Lung (tissue), 12 donors: Measurements from ENCODE around the gene CASP8. TPM values are rescaled to one million over a fixed set of nuclear protein-coding genes. Genes with fewer than 3 reads are reported as not detected.

Experiments used
- ATAC-seq: fragments of 200-7000 bp; cut with Tn5 transposase; one replicate; pipeline ENCODE4 v1.9.1; 2020; ENCODE audit warnings: moderate number of reproducible peaks; ENCODE audit not compliant: insufficient read depth, low FRiP score
- DNase-seq, 3 donors: peaks; one replicate each; pipeline ENCODE4 v3.0.0-alpha.2; 2013 to 2017
- H3K27ac ChIP-seq, 2 donors: one replicate each; pipeline ENCODE4 v1.5.1; 2013; ENCODE audit warnings: mild to moderate bottlenecking in 2 of 2, moderate library complexity in 2 of 2, control low read depth in 1 of 2, inconsistent platforms in 1 of 2, low read depth in 1 of 2, low read length in 1 of 2
- H3K27me3 ChIP-seq, 3 donors: one replicate each; pipeline ENCODE4 v1.5.1; 2013; ENCODE audit warnings: low read length in 2 of 3; ENCODE audit not compliant: control insufficient read depth in 3 of 3, insufficient read depth in 3 of 3
- H3K36me3 ChIP-seq, 4 donors: one replicate each; pipeline ENCODE4 v1.5.1; 2013; ENCODE audit warnings: low read length in 4 of 4, mild to moderate bottlenecking in 1 of 4, moderate library complexity in 1 of 4; ENCODE audit not compliant: control insufficient read depth in 4 of 4, insufficient read depth in 4 of 4
- H3K4me1 ChIP-seq, 5 donors: one replicate each; pipeline ENCODE4 v1.5.1; 2013; ENCODE audit warnings: low read length in 5 of 5, mild to moderate bottlenecking in 2 of 5, moderate library complexity in 1 of 5; ENCODE audit not compliant: control insufficient read depth in 5 of 5, insufficient read depth in 5 of 5
- H3K4me3 ChIP-seq: one replicate; pipeline ENCODE4 v1.5.1; 2013; ENCODE audit warnings: mild to moderate bottlenecking, control low read depth, moderate library complexity
- H3K9ac ChIP-seq, 2 donors: one replicate each; pipeline ENCODE4 v1.5.1; 2013; ENCODE audit warnings: low read length in 2 of 2, control low read depth in 1 of 2; ENCODE audit not compliant: insufficient read depth in 1 of 2
- H3K9me3 ChIP-seq, 4 donors: one replicate each; pipeline ENCODE4 v1.5.1; 2013; ENCODE audit warnings: low read length in 3 of 4, mild to moderate bottlenecking in 1 of 4, moderate library complexity in 1 of 4; ENCODE audit not compliant: control insufficient read depth in 4 of 4, insufficient read depth in 3 of 4
- CTCF ChIP-seq: IDR thresholded peaks from 2 replicates; pipeline ENCODE4 v1.5.1; 2012; ENCODE audit warnings: mild to moderate bottlenecking; ENCODE audit errors: control extremely low read depth, extremely low read depth
- WGBS, 2 donors: extraction: QIAGEN DNeasy Blood & Tissue Kit; methylation state at CpG; one replicate each; pipeline ENCODE4 v1.1.7; 2013; 5-methylcytosine and 5-hydroxymethylcytosine counted together
- polyA plus RNA-seq, 2 donors: library from polyadenylated mRNA; stranded (reverse); fragments of 200-250 nt; gene quantifications; one replicate each; pipeline ENCODE4 v1.2.1, GENCODE V29; 2013
- total RNA-seq, 2 donors: library from RNA; depleted of rRNA in 1 of 2; stranded (reverse); fragments of >200 nt in 1 of 2; gene quantifications; one replicate each; pipeline ENCODE4 v1.2.1, GENCODE V29; 2014 to 2021
- donor health status: control.
- donor health status: control.
- donor health status: Bipolar disorder and iron deficiency.
- donor health status: healthy.
- donor health status: DM: yes; HTN: yes; CAD: no.

Gene CASP8
- total and polyA plus RNA-seq, 4 donors = 18.2 to 32.3 (median 23.5) TPM

- DNase-seq = peak in 1 of 3 donors; percentile 1
- H3K27me3 ChIP-seq = no peaks in the 10 kb centered on the region
- H3K4me1 ChIP-seq = no peaks in the 10 kb centered on the region
- peaks cover 0 to 13% (median 1%) of the 10 kb centered on the region in 4 donors for H3K36me3 ChIP-seq
- H3K9me3 ChIP-seq = no peaks in the 10 kb centered on the region
- H3K9ac ChIP-seq = no peak overlapping the region
- no peak overlapping the region for H3K27ac ChIP-seq
- TF ChIP-seq CTCF = no peak
- ATAC-seq = no peak
- 94 to 96% methylated on average over 3 of the region's 3 CpGs for WGBS, 2 donors
- no peak overlapping the region for H3K4me3 ChIP-seq
Measured at GRCh38 chr2:201307876-201308275, 47.5 kb downstream of the CASP8 start.

- TF ChIP-seq CTCF = no peak
- Histone ChIP-seq H3K4me1 (no peaks in the 10 kb centered on the region), H3K9ac (no peak overlapping the region), H3K36me3 (peaks cover 0 to 13% (median 1%) of the 10 kb centered on the region in 4 donors), H3K27me3 (no peaks in the 10 kb centered on the region), H3K9me3 (no peaks in the 10 kb centered on the region), H3K27ac (no peak overlapping the region), H3K4me3 (no peak overlapping the region)
- ATAC-seq = no peak
- 98 to 99% methylated on average over 3 of the region's 3 CpGs for WGBS, 2 donors
- no peak for DNase-seq
Measured at GRCh38 chr2:201308914-201309313, 48.6 kb downstream of the CASP8 start.

GRCh38 chr2:201313362-201313761 is 53.0 kb downstream of the CASP8 start:
- no peak for TF ChIP-seq CTCF
- ATAC-seq (no peak), DNase-seq (no peak)
- Histone ChIP-seq H3K27ac (no peak overlapping the region), H3K9ac (no peak overlapping the region), H3K4me3 (no peak overlapping the region), H3K36me3 (peaks cover 0 to 7% (median 1%) of the 10 kb centered on the region in 4 donors), H3K4me1 (no peaks in the 10 kb centered on the region), H3K9me3 (no peaks in the 10 kb centered on the region), H3K27me3 (no peaks in the 10 kb centered on the region)
- WGBS, 2 donors = 79 to 96% methylated on average over 5 of the region's 5 CpGs

- H3K4me3 ChIP-seq = no peak overlapping the region
- DNase-seq (no peak), ATAC-seq (no peak)
- H3K27ac ChIP-seq = no peak overlapping the region
- no peak for TF ChIP-seq CTCF
- WGBS, 2 donors = 44 to 73% methylated on average over 2 of the region's 2 CpGs
- no peak overlapping the region for H3K9ac ChIP-seq
- peaks cover 0 to 11% (median 0%) of the 10 kb centered on the region in 4 donors for H3K36me3 ChIP-seq
- H3K27me3 ChIP-seq = no peaks in the 10 kb centered on the region
- no peaks in the 10 kb centered on the region for H3K4me1 ChIP-seq
- H3K9me3 ChIP-seq = peaks cover 0 to 8% (median 5%) of the 10 kb centered on the region in 4 donors
Measured at GRCh38 chr2:201319511-201319910, 59.2 kb downstream of the CASP8 start.
